Uterus (tissue), 4 donors: ENCODE data around the gene FAM13C. TPM values are rescaled to one million over a fixed set of nuclear protein-coding genes. Genes with fewer than 3 reads are reported as not detected.

Experiments
- DNase-seq, 2 donors: peaks; one replicate each; pipeline ENCODE4 v3.0.0-alpha.2; 2019 to 2020
- H3K27ac ChIP-seq, 2 donors: fragments of 200-600 bp; sonication (generic); 1 replicate in 1 of 2; 2 replicates in 1 of 2; pipeline ENCODE4 v1.5.1; 2016 to 2018
- H3K27me3 ChIP-seq, 2 donors: fragments of 200-600 bp; sonication (generic); one replicate each; pipeline ENCODE4 v1.5.1; 2018 to 2019; ENCODE audit warnings: control low read depth in 1 of 2
- H3K36me3 ChIP-seq, 2 donors: fragments of 200-600 bp; sonication (generic); one replicate each; pipeline ENCODE4 v1.5.1; 2019; ENCODE audit warnings: control low read depth in 1 of 2
- H3K4me1 ChIP-seq, 2 donors: fragments of 200-600 bp; sonication (generic); one replicate each; pipeline ENCODE4 v1.5.1; 2018 to 2019; ENCODE audit warnings: control low read depth in 1 of 2
- H3K4me3 ChIP-seq, 2 donors: fragments of 200-600 bp; sonication (generic); 1 replicate in 1 of 2; 2 replicates in 1 of 2; pipeline ENCODE4 v1.5.1; 2018 to 2019; ENCODE audit warnings: mild to moderate bottlenecking in 1 of 2
- H3K9me3 ChIP-seq, 2 donors: fragments of 200-600 bp; sonication (generic); one replicate each; pipeline ENCODE4 v1.5.1; 2019; ENCODE audit warnings: control low read depth in 1 of 2
- CTCF ChIP-seq, 4 experiments: fragments of 200-600 bp in 2 of 4; fragments of 450-650 bp in 2 of 4; sonication (generic) in 2 of 4; IDR thresholded peaks; one replicate each; pipeline ENCODE4 v1.5.1; 2016 to 2019; ENCODE audit warnings: antibody characterized with exemption in 4 of 4, mild to moderate bottlenecking in 2 of 4, moderate library complexity in 1 of 4
- POLR2A ChIP-seq, 2 donors: fragments of 450-650 bp; IDR thresholded peaks; one replicate each; pipeline ENCODE4 v1.6.1; 2016; ENCODE audit warnings: antibody characterized with exemption in 2 of 2, mild to moderate bottlenecking in 1 of 2, moderate library complexity in 1 of 2
- intact Hi-C: fragments of 100-400 bp; cut with DNase I; formaldehyde crosslinking; loops from one replicate; pipeline ENCODE4 v1.15.1; 2023; ENCODE audit warnings: low total_unique reads
- total RNA-seq, 4 donors: library from RNA; depleted of rRNA in 3 of 4; stranded (reverse); fragments of >200 nt in 3 of 4; gene quantifications; one replicate each; pipeline versions ENCODE4 v1.1.0 to v1.2.4, GENCODE V29; 2014 to 2023
- donor health status: DM: yes; HTN: yes; CAD: no.

The FAM13C gene
- total RNA-seq, 4 donors from 2014 or later = 18.7 to 29.2 (median 23.2) TPM

- H3K27me3 ChIP-seq = no peaks in the 10 kb centered on the region
- H3K4me3 ChIP-seq = no peak overlapping the region
- intact Hi-C loops = no loop called here
- H3K4me1 ChIP-seq = no peaks in the 10 kb centered on the region
- H3K36me3 ChIP-seq = no peaks in the 10 kb centered on the region
- H3K9me3 ChIP-seq = no peaks in the 10 kb centered on the region
- DNase-seq = no peak
- peak overlapping the region in 1 of 2 donors; percentile 52 for H3K27ac ChIP-seq
- no peak for TF ChIP-seq POLR2A (IDR thresholded peaks at IDR 0.05)
- no peak for TF ChIP-seq CTCF (IDR thresholded peaks at IDR 0.05)
Observed at GRCh38 chr10:59312247-59312646, 50.1 kb downstream of the FAM13C start.

GRCh38 chr10:59311025-59311424, 51.3 kb downstream of the FAM13C start:
- Histone ChIP-seq H3K9me3 (no peaks in the 10 kb centered on the region), H3K27ac (peak overlapping the region in 1 of 2 donors; percentile 52), H3K36me3 (no peaks in the 10 kb centered on the region), H3K27me3 (no peaks in the 10 kb centered on the region), H3K4me1 (no peaks in the 10 kb centered on the region), H3K4me3 (no peak overlapping the region)
- intact Hi-C loops = no loop called here
- TF ChIP-seq CTCF (IDR thresholded peaks at IDR 0.05) = no peak
- TF ChIP-seq POLR2A (IDR thresholded peaks at IDR 0.05) = no peak
- DNase-seq = no peak

DNA sequence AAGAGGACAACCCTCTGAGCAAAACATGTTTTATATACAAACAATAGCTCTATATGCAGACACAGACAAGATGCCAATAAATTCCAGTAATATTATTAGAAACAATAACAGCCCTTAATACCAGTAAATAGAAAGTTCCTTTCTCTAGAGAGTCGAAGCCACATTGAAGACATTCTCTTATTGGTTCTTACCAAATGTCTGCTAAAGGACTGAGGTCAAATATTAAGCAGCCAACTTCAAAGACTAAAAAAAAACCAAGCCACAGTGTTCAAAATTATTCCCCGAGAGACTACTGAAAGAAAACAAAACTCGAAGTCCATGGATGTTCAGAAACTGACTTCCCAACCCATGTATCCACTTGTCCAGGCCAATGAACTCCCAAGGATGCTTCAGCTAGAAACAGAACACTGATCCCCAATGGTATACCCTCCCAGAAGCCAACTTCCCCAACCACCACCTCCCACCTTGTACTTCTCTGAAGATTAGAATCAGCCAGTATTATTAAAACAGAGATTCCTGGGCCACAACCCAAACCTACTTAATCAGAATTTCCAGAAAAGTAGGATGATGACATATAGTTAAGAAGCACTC, 51.9 kb downstream of the FAM13C start:
- no peaks in the 10 kb centered on the region for H3K4me1 ChIP-seq

GRCh38 chr10:59304521-59305097, 57.7 kb downstream of the FAM13C start:
- DNase-seq = no peak
- TF ChIP-seq CTCF (IDR thresholded peaks at IDR 0.05) = no peak
- no peak for TF ChIP-seq POLR2A (IDR thresholded peaks at IDR 0.05)
- H3K9me3 ChIP-seq = no peaks in the 10 kb centered on the region
- intact Hi-C loops = no loop called here
- H3K36me3 ChIP-seq = no peaks in the 10 kb centered on the region
- no peak overlapping the region for H3K4me3 ChIP-seq
- no peaks in the 10 kb centered on the region for H3K27me3 ChIP-seq
- H3K27ac ChIP-seq = no peak overlapping the region
- H3K4me1 ChIP-seq = no peaks in the 10 kb centered on the region

More for the DNA sequence above, 51.9 kb downstream of the FAM13C start:
- TF ChIP-seq POLR2A (IDR thresholded peaks at IDR 0.05) (no peak), CTCF (IDR thresholded peaks at IDR 0.05) (no peak)
- intact Hi-C loops = no loop called here
- Histone ChIP-seq H3K4me3 (no peak overlapping the region), H3K9me3 (no peaks in the 10 kb centered on the region), H3K27ac (peak overlapping the region in 1 of 2 donors; percentile 52), H3K27me3 (no peaks in the 10 kb centered on the region), H3K36me3 (no peaks in the 10 kb centered on the region)
- no peak for DNase-seq

DNA sequence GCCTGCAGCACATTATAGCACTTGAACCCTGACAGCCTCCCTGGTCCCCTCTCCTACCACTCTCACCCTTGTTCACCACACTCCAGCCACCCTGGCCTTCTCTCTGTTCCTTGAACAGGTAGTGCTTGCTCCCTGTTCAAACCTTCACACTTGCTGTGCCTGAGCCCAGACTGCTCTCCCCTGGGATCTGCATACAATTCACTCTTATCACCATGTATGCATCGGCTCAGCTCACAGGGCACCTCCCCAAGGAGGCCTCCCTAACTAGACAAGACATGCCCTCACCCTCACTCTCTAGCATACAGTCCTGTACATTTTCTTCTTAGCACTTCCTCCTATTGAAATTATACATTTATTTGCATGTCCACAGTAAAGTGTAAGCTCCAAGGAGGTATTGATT, 59.3 kb downstream of the FAM13C start:
- H3K9me3 ChIP-seq = no peaks in the 10 kb centered on the region
- H3K27ac ChIP-seq = no peak overlapping the region
- no peaks in the 10 kb centered on the region for H3K4me1 ChIP-seq
- DNase-seq = no peak
- H3K36me3 ChIP-seq = no peaks in the 10 kb centered on the region
- no peaks in the 10 kb centered on the region for H3K27me3 ChIP-seq
- H3K4me3 ChIP-seq = no peak overlapping the region
- intact Hi-C loops = no loop called here
- TF ChIP-seq CTCF (IDR thresholded peaks at IDR 0.05) (no peak), POLR2A (IDR thresholded peaks at IDR 0.05) (no peak)
